22Rv1 (cell line): ENCODE data around the gene NLRP5.

Experiments used
- H3K27ac ChIP-seq: fragments of 450-650 bp; 2 replicates; pipeline ENCODE4 v1.5.1; 2017
- ZFX ChIP-seq: fragments of 450-650 bp; IDR thresholded peaks from 2 replicates; pipeline ENCODE4 v1.6.1; 2017; ENCODE audit warnings: antibody characterized with exemption, borderline replicate concordance
- TF ChIP-seq, protein P1 (sequence below): fragments of 450-650 bp; IDR thresholded peaks from 2 replicates; pipeline ENCODE4 v1.5.1; 2017; ENCODE audit warnings: mild to moderate bottlenecking

Gene NLRP5

DNA sequence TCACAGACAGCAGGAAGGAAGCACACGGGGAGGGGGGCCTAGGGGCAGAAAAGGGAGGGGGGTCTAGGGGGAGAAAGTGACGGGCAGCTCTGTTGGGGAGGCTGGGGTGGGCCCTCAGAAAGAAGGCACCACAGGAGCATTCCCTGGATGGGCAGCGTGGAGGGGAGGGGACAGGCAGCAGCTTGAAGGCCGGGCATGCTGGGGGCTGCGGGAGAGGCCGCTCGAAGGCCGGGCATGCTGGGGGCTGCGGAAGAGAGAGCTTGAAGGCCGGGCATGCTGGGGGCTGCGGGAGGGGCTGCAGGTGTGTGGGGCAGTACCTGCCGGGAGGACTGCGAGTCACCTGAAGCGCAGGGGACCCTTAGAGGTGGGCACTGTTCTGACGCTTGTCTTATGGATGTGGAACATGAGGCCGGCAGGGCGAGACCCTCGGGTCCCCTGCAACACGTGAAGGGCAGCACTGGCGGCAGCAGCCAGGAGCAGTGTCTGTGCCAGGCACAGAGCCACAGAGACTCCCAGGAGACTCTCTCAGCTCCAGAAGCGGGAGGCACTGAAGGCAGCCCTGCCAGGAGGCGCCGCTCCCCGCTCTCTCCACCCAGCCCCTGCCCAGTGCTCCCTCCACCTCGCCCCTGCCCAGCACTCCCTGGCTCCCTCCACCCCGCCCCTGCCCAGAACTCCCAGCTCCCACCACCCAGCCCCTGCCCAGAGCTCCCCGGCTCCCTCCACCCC is 121.2 kb downstream of the NLRP5 start:
- no peak overlapping the region for H3K27ac ChIP-seq
- TF ChIP-seq, protein P1, sequence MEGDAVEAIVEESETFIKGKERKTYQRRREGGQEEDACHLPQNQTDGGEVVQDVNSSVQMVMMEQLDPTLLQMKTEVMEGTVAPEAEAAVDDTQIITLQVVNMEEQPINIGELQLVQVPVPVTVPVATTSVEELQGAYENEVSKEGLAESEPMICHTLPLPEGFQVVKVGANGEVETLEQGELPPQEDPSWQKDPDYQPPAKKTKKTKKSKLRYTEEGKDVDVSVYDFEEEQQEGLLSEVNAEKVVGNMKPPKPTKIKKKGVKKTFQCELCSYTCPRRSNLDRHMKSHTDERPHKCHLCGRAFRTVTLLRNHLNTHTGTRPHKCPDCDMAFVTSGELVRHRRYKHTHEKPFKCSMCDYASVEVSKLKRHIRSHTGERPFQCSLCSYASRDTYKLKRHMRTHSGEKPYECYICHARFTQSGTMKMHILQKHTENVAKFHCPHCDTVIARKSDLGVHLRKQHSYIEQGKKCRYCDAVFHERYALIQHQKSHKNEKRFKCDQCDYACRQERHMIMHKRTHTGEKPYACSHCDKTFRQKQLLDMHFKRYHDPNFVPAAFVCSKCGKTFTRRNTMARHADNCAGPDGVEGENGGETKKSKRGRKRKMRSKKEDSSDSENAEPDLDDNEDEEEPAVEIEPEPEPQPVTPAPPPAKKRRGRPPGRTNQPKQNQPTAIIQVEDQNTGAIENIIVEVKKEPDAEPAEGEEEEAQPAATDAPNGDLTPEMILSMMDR = no peak
- TF ChIP-seq ZFX = no peak

GRCh38 chr19:56108447-56109195 is 122.0 kb downstream of the NLRP5 start:
- no peak for TF ChIP-seq ZFX
- TF ChIP-seq, protein P1 = no peak
- H3K27ac ChIP-seq = no peak overlapping the region

GRCh38 chr19:56109226-56109625 is 122.7 kb downstream of the NLRP5 start:
- TF ChIP-seq, protein P1 = no peak
- no peak for TF ChIP-seq ZFX
- no peak overlapping the region for H3K27ac ChIP-seq

DNA sequence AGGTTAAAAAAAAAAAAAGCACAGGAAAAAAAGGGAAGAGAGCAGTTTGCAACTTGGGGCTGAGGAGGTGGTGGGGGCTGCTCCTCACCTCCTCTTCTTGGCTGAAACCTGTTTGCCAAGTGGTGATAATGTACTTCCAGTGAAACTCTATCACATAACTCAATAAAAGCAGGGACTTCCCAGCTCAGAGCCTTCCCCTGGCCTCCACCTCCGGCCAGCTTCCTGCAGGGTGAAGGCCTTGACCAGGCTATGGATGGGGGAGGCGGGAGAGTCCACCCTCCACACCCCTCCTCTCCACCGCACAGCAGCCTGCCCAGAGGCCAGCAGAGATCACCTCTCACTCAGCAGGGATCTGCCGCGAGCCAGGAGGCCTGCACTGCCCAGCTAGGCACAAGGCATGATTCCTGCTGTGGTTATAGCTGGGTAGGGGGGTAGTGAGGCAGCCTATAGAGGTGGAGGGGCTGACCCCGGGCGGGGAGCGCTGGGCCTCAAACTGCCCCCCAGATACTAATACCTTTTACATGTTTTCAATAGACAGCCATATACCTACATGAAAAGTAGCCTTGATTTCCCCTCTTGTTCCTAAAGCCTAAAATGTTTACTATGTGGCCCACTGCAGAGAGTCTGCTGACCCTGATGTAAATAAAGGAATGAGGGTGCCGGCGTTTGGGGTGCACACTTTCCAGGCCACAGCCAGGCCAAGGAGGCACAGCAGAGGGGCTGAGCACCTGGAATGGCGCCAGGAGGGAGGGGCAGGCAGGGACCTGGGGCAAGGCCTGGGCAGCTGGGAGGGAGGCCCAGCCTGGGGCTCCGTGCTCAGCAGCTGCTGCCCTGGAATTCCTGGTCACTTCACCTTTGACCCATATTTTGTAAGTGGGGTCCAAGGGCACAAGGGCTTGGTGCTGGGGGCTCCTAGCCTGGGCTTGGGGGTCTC is 124.2 kb downstream of the NLRP5 start:
- TF ChIP-seq, protein P1 = no peak
- TF ChIP-seq ZFX = no peak
- H3K27ac ChIP-seq = no peak overlapping the region
